Activated CD8-positive, alpha-beta memory T cell treated with anti-CD3 and anti-CD28 coated beads, Interleukin-2, amount 50 U/mL, for 4 hours (primary cell): ENCODE data around the gene OR6J1.
"Not testable (repeated sequence)": the region's sequence is repeated elsewhere in the genome, so short reads cannot be mapped to it uniquely, and the experiment has no call there.

Experiments
- DNase-seq: peaks from one replicate; pipeline ENCODE4 v3.0.0-alpha.2; 2020

The OR6J1 gene

GRCh38 chr14:22650046-22650739 lies 6.0 kb upstream of the OR6J1 start:
- DNase-seq, result no peak

GRCh38 chr14:22648506-22648905 lies 4.4 kb upstream of the OR6J1 start:
- no peak for DNase-seq

DNA sequence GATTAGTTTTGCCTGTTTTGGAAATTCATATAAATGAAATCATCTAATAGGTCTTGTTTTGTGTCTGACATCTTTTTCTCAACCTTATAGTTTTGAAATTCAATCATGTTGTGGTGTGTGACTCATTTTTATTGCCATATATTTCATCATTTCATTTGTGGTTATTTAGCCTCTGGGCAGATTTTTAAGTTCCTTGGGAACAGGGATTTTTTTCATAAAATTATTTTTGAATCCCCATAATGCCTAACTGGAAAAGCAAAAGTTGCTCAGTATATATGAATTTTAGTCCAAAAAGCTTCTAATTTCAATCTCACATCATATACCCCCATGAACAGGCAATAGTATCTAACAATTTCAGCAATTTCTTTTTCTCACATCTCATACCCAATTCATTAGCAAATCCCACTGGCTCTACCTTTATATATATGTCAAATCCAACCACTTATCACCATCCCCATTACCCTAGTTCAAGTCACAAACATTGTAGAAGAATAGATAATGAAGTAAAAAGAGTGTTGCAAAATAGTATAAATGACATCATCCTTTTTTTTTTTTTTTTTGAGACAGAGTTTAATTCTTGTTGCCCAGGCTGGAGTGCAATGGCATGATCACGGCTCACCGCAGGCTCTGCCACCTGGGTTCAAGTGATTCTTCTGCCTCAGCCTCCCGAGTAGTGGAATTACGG lies 2.6 kb upstream of the OR6J1 start:
- no peak for DNase-seq

DNA sequence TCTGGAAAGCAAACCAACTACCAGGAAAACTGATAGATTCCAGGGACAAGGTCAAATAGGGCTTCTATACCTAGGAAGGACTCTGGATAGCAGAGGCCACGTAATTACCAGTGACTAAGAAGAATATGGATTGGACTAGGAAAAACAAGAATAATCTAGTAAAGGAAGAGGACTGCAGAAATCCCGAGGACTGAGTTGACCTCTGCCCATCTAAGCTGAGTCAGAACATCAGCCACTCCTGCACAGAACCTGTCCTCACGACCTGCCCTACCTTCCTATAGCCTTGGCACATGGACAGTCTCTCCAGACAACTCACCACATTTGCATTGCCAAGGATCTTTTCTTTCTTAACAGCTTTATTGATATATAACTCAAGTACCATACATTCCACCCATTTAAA lies 2.3 kb downstream of the OR6J1 start:
- no peak for DNase-seq

- DNase-seq, result no peak
Measured at GRCh38 chr14:22640192-22640591, 4.0 kb downstream of the OR6J1 start.

DNA sequence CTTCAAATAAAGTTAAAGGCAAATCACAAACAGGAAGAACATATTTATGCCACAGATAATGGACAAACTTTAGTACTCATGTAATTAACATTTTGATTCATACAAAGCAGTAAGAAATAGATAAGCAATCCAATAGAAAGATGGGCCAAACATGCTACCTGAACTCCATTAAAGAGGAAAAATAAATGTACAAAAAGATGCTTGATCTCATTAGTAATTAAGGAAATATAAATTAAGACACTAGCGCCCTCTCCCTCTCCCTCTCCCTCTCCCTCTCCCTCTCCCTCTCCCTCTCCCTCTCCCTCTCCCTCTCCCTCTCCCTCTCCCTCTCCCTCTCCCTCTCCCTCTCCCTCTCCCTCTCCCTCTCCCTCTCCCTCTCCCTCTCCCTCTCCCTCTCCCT lies 8.2 kb downstream of the OR6J1 start:
- DNase-seq, result not testable (repeated sequence)

GRCh38 chr14:22634233-22634900 lies 9.8 kb downstream of the OR6J1 start:
- no peak for DNase-seq

DNA sequence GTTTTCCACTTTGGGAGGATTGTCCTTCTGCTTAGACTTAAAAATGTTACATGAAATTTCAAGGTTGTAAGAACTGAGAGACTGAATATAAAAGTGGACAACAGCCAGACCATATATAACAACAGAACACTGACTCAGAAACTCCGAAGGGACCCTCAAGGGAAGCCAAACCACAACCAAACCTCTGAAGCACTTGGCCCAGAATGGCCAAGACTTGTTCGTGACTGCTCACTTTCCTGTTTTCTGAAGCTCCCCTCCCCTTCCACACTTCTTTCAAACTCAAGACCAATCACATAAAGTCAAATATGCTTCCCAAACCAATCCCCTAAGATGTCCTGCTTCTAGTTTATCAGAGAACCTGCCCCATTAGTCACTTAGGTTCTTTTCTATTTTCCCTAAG lies 13.7 kb downstream of the OR6J1 start:
- DNase-seq, result no peak

GRCh38 chr14:22630066-22630465 lies 14.1 kb downstream of the OR6J1 start:
- no peak for DNase-seq

DNA sequence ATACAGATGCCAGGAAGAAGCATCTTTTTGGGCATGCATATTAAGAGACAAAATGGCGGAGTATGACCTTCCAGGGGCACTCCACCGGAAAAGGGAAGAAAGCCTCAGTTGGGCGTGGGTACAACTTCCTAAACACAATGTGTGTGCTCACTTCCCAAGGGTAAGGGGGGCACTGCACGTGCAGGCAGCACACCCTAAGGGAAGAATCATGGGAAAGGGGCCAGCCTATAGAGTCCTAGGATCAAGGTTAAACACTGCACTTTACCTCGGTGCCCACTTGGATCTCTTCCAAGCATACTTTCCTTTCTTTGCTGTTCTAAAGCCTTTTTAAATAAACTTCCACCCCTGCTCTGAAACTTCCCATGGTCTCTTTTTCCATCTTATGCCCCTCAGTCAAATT lies 14.8 kb downstream of the OR6J1 start:
- DNase-seq, result no peak

DNA sequence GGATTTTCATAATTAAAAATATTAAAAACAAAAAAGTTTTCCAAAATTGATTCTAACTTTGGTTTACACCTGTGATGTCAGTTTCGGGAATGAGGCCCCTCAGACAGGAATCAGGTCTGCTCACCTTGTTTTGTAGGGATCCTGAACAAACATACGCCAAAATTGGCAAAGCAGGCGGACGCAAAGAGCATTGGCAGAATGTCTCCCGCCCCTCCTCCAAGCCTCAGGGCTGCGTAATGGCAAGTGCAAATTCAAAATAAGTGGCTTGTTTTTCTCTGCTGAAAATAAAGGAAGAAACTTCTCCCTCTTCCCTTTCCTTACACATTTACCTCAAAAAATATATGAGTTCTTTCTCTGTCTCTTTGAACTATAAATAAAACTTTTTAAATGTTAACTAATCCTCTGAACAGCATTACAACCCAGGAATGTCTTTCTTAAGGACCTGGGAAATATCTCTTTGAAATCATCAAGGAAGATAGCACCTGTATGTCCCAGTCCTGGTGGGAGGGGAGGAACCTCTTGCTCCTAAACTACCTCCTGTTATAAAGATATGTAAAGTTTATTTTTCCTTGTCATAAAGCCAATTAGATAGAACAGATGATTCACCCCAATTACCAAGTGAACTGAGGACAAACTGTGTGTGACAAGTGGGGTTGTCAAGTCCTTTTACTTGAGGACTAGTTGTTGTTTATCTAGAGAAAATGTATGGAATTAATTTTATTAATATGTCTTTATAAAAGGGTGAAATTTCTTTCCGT lies 16.5 kb downstream of the OR6J1 start:
- DNase-seq, result no peak

DNA sequence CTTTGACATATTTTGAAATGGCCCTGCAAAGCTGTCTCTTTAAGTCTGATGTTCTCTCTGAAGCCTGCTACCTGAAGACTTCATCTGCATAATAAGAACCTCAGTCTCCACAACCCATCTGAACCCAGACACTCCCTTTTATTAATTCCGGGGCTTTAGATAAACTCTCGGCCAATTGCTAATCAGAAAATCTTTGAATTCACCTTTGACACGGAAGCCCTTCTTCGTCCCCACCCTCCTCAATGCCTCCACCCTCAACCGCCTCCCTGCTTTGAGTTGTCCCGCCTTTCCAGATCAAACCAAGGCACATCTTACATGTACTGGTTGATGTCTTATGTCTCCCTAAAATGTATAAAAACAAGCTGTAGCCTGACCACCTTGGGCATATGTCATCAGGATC lies 17.6 kb downstream of the OR6J1 start:
- DNase-seq, result no peak

DNA sequence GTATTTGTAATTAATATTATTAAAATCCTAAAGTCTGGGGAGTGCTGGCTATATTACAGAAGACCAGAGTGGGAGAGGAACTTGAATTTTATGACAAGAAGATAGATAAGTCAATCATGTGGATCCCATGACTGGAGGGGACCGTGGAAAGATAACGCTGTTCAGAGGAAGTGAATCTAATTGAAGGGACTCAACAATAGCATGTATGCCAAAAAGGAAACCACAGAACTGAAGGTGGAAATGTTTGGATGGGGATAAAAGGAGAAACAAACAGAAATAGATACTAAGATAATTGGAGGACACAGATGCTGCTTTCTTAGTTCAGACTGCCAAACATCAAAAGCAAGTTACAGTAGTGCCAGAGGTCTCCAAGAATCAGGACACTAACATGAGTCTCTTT lies 21.1 kb downstream of the OR6J1 start:
- DNase-seq, result no peak

DNA sequence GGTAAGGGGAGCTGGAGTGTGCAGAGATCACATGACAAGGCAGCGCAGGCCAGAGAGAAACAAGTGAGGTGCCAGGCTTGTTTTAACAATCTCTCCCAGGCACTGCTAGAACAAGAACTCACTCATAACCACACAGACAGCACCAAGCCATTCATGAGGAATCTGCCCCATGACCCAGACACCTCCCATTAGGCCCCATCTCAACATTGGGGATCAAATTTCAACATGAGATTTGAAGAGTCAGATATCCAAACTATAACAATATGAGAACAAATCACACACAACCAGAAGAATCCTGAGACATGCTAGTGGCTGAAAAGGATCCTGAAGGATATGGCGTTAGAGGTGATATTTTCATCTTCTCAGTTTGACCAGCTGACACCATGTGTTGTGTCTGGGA lies 21.9 kb downstream of the OR6J1 start:
- DNase-seq, result no peak

- not testable (repeated sequence) for DNase-seq
Measured at GRCh38 chr14:22615765-22616164, 28.4 kb downstream of the OR6J1 start.

DNA sequence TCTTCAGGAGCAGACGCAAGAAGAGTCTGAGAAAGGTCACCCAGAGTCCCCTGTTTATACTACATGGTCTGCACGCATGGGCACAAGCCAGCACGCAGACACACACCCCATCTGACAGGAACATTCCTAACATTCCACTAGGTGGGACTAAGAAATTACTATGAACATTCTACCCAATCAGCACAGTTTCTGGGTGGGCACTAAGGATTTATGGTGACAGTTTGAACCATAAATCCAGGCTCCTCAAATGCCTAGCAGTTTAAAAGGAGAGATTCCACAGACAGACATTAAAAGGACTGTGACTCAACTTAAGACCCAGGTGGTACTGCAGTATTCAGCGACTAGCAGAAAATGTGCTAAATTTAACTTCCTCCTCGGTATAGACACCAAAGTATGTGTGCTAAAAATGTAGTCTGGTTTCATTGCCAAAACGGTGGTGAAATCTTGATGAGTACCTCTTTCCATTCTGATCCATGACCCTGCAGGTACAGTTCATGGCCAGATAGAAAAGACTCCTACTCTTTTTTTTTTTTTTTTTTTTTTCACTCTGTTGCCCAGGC lies 29.8 kb downstream of the OR6J1 start:
- DNase-seq, result no peak

- no peak for DNase-seq
Measured at GRCh38 chr14:22613736-22614239, 30.4 kb downstream of the OR6J1 start.

GRCh38 chr14:22613106-22613695 lies 31.0 kb downstream of the OR6J1 start:
- DNase-seq, result no peak

DNA sequence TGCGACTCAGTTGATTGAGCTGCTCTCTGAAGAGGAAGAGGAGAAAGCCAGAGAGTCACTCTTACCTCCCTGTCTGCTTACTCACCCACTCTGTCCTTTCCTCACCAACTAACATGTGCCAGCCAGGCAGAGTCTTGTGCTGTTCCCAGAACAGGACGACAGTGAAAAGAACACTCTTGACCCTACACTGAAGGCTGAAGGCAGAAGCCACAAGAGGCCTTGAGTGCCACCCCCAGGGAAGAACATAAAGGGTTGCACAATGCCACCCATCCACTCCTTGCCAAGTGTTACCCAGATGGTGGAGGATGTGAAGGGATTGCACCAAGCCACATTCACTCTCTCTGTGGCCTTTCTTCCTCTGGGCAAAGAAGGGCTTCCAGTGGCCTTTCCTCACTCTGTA lies 33.2 kb downstream of the OR6J1 start:
- no peak for DNase-seq

- DNase-seq, result no peak
Measured at GRCh38 chr14:22607291-22607690, 36.9 kb downstream of the OR6J1 start.

GRCh38 chr14:22606380-22606779 lies 37.8 kb downstream of the OR6J1 start:
- no peak for DNase-seq

DNA sequence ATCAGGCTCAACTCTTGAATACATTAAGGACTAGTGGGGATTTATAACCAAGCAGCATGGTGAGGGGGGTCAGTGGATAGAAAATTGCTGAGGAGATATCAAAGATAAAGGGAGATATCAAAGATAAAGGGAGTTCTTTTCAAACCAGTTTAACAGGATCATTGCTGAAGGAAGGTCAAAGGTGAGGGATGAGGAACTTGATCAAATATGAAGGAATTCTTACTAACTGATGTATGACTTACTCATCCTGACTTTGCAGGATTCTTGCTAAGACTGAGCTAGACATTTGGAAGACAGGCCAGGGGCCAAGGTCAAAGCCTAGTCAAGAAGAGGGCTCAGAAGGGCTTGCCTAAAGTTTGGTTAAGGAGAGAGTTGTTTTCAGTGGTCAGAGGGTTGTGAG lies 41.3 kb downstream of the OR6J1 start:
- no peak for DNase-seq

GRCh38 chr14:22601996-22602395 lies 42.2 kb downstream of the OR6J1 start:
- DNase-seq, result no peak
